ENCODE data around the gene NUMBL.
"Not testable (repeated sequence)": the region's sequence is repeated elsewhere in the genome, so short reads cannot be mapped to it uniquely, and the experiment has no call there.

NUMBL gene

DNA sequence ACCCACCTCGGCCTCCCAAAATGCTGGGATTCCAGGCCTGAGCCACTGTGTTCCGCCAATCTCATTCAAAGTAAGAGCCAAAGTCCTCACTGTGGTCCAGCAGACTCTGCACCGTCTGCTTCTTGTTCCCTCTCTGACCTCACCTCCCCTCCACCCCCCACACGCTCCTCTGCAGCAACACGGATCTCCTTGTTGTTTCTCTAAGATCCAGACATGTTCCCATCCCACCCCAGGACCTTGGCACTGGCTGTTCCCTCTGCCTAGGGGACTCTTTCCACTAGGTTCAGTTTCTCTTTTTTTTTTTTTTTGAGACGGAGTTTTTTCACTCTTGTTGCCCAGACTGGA is 50.8 kb downstream of the NUMBL start:
- Histone ChIP-seq H3K4me1 (ENCODE audit: insufficient read depth, low read length) (peaks cover 2% of the 10 kb centered on the region), H2AFZ (ENCODE audit: low read depth, low read length) (no peak overlapping the region), H3K36me3 (ENCODE audit: insufficient read depth, low read length) (no peaks in the 10 kb centered on the region), H3K9me3 (ENCODE audit: low read length) (no peaks in the 10 kb centered on the region), H3K27me3 (ENCODE audit: insufficient read depth, low read length) (no peaks in the 10 kb centered on the region), H3K4me3 (ENCODE audit: low read length) (no peak overlapping the region)

DNA sequence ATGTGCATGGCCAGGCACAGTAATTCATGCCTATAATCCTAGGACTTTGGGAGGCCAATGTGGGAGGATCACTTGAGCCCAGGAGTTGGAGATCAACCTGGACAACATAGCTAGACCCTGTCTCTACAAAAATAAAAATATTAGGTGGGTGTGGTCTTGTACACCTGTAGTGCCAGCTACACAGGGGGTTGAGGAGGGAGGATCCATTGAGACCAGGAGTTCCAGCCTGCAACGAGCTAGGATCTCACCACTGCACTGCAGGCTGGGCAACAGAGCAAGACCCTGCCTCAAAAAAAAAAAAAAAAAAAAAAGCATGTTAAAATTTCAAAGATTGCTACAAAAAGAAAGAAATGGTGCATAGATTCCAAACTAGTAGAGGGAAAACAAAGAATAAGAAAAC is 52.1 kb downstream of the NUMBL start:
- Histone ChIP-seq H3K27me3 (ENCODE audit: insufficient read depth, low read length) (no peaks in the 10 kb centered on the region), H3K36me3 (ENCODE audit: insufficient read depth, low read length) (no peaks in the 10 kb centered on the region), H3K9me3 (ENCODE audit: low read length) (no peaks in the 10 kb centered on the region), H3K4me1 (ENCODE audit: insufficient read depth, low read length) (peaks cover 2% of the 10 kb centered on the region), H2AFZ (ENCODE audit: low read depth, low read length) (no peak overlapping the region), H3K4me3 (ENCODE audit: low read length) (no peak overlapping the region)

DNA sequence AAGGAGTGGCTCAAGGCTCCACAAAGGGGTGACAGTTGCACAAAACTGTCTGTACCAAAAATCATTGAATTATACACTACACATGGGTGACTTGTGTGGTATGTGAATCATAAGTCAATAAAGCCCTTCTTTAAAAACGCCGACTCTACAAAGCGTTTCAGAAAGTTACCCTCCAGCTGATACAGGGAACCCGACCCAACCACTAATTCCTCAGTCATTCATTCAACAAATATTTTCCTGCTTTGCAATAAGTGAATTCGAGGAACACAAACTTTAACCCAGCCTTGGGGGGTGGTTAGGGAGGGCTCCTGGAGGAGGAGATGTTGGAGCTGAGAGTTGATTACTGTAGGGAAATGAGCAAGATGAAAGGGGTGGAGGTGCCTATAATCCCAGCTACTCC is 57.2 kb downstream of the NUMBL start:
- no peaks in the 10 kb centered on the region for H3K9me3 ChIP-seq (ENCODE audit: low read length)
- no peak overlapping the region for H3K4me3 ChIP-seq (ENCODE audit: low read length)
- no peak overlapping the region for H2AFZ ChIP-seq (ENCODE audit: low read depth, low read length)
- peaks cover 12% of the 10 kb centered on the region for H3K36me3 ChIP-seq (ENCODE audit: insufficient read depth, low read length)
- peaks cover 11% of the 10 kb centered on the region for H3K4me1 ChIP-seq (ENCODE audit: insufficient read depth, low read length)
- H3K27me3 ChIP-seq (ENCODE audit: insufficient read depth, low read length), result no peaks in the 10 kb centered on the region

DNA sequence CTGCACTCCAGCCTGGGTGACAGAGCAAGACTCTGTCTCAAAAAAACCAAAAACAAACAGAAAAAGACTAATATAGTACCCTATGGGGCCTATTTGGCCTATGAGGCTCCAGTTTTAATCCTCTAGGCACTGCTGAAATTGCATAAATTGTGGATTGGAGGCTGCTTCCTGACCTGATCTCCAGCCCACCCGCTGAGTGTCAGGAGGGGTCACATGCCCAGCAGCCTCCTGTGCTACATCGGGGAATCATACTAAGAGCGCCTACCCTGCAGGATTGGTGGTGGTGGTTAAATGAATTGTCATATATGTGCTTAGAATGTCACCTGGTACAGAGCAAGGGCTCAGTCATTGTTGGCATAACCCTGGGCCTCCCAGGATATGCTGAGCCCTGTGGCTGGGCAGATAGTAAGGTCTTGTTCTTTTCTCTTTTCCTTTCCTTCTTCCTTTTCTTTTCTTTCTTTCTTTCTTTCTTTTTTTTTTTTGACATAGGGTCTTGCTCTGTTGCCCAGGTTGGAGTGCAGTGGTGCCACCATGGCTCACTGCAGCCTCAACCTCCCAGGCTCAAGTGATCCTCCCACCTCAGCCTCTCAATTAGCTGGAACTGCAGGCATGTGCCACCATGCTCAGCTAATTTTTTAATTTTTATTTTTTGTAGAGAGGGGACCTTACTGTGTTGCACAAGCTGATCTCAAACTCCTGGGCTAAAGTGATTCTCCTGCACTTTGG is 58.0 kb downstream of the NUMBL start:
- no peak overlapping the region for H3K4me3 ChIP-seq (ENCODE audit: low read length)
- no peak overlapping the region for H2AFZ ChIP-seq (ENCODE audit: low read depth, low read length)
- no peaks in the 10 kb centered on the region for H3K27me3 ChIP-seq (ENCODE audit: insufficient read depth, low read length)
- H3K4me1 ChIP-seq (ENCODE audit: insufficient read depth, low read length), result peaks cover 11% of the 10 kb centered on the region
- peaks cover 17% of the 10 kb centered on the region for H3K36me3 ChIP-seq (ENCODE audit: insufficient read depth, low read length)
- H3K9me3 ChIP-seq (ENCODE audit: low read length), result no peaks in the 10 kb centered on the region

DNA sequence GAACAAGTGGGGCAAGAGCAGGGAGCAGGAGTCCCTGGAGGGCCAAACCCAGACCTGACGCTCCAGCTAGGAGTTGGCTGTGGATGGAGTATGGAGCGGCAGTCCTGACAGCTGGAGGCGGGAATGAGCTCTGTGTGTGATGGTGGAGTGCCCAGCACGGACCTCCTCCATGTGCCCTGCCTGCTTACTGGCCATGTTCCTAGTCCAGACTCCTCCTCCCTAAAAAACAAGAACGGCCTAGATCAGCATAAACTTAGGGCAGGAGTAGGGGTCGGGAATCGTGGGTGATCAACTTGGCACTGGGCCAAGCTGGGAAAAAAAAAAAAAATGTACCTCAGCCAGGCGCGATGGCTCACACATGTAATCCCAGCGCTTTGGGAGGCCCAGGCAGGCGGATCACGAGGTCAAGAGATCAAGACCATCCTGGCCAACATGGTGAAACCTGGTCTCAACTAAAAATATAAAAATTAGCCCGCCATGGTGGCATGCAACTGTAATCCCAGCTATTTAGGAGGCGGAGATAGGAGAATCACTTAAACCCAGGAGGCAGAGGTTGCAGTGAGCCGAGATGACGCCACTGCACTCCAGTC is 59.8 kb downstream of the NUMBL start:
- H3K4me1 ChIP-seq (ENCODE audit: insufficient read depth, low read length), result peaks cover 11% of the 10 kb centered on the region
- H3K36me3 ChIP-seq (ENCODE audit: insufficient read depth, low read length), result peaks cover 26% of the 10 kb centered on the region
- H3K27me3 ChIP-seq (ENCODE audit: insufficient read depth, low read length), result no peaks in the 10 kb centered on the region
- no peak overlapping the region for H3K4me3 ChIP-seq (ENCODE audit: low read length)
- no peak overlapping the region for H2AFZ ChIP-seq (ENCODE audit: low read depth, low read length)
- H3K9me3 ChIP-seq (ENCODE audit: low read length), result no peaks in the 10 kb centered on the region

DNA sequence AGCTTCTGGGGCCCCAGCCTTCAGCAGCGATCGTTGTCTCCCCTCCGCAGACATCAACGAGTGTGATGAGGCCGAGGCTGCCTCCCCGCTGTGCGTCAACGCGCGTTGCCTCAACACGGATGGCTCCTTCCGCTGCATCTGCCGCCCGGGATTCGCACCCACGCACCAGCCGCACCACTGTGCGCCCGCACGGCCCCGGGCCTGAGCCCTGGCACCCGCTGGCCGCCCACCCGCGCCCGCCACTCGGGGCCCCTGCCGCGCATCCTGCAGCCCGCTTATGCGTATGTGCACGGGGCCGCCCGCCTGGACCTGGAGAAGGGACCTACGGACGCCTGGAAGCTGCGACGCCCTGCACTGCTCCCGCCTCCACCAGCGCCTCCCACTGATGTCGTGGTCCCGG is 61.1 kb downstream of the NUMBL start:
- no peaks in the 10 kb centered on the region for H3K9me3 ChIP-seq (ENCODE audit: low read length)
- peaks cover 11% of the 10 kb centered on the region for H3K4me1 ChIP-seq (ENCODE audit: insufficient read depth, low read length)
- no peak overlapping the region for H3K4me3 ChIP-seq (ENCODE audit: low read length)
- no peaks in the 10 kb centered on the region for H3K27me3 ChIP-seq (ENCODE audit: insufficient read depth, low read length)
- peaks cover 34% of the 10 kb centered on the region for H3K36me3 ChIP-seq (ENCODE audit: insufficient read depth, low read length)
- H2AFZ ChIP-seq (ENCODE audit: low read depth, low read length), result no peak overlapping the region

DNA sequence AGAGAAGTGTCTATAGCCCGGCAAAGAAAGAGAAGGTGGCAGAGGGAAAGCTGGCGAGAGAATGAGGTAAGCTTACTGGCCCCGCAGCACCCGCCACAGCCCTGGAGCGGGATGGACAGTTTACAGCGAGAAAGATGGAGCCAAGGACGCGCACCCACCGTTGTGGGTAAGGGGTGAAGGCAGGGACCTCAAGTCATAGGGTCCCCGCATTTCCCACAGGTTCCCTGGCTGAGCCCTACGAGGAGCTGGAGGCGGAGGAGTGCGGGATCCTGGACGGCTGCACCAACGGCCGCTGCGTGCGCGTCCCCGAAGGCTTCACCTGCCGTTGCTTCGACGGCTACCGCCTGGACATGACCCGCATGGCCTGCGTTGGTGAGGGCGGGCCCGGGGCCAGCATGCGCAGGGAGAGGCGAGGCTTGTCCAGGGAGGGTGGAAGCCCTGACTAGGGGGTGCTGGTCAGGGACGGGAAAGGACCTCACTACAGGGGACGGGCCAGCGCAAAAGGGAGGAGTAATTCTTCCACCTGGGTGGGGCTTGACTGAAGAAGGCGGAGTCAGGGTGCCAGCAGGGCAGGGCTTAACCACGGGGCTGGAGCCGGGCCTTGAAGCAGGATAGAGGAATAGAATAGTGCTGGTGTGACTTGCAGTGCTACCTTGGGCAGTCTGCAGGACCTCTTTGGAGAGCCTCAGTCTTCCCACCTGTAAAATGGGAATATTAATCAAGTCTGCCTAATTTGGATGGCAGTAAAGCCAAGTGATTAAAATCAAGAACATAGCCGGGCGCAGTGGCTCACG is 62.8 kb downstream of the NUMBL start:
- Histone ChIP-seq H3K4me1 (ENCODE audit: insufficient read depth, low read length) (peaks cover 9% of the 10 kb centered on the region), H3K4me3 (ENCODE audit: low read length) (no peak overlapping the region), H3K36me3 (ENCODE audit: insufficient read depth, low read length) (peaks cover 48% of the 10 kb centered on the region)

DNA sequence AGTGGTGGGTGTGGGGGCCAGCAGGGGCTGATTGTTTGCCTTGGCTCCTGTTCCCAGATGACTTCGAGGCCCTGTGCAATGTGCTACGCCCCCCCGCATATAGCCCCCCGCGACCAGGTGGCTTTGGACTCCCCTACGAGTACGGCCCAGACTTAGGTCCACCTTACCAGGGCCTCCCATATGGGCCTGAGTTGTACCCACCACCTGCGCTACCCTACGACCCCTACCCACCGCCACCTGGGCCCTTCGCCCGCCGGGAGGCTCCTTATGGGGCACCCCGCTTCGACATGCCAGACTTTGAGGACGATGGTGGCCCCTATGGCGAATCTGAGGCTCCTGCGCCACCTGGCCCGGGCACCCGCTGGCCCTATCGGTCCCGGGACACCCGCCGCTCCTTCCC is 63.5 kb downstream of the NUMBL start:
- Histone ChIP-seq H3K4me1 (ENCODE audit: insufficient read depth, low read length) (peaks cover 3% of the 10 kb centered on the region), H3K4me3 (ENCODE audit: low read length) (no peak overlapping the region), H3K36me3 (ENCODE audit: insufficient read depth, low read length) (peaks cover 56% of the 10 kb centered on the region)

More for the DNA sequence above, 62.8 kb downstream of the NUMBL start:
- no peaks in the 10 kb centered on the region for H3K9me3 ChIP-seq (ENCODE audit: low read length)
- H3K27me3 ChIP-seq (ENCODE audit: insufficient read depth, low read length), result no peaks in the 10 kb centered on the region
- no peak overlapping the region for H2AFZ ChIP-seq (ENCODE audit: low read depth, low read length)

DNA sequence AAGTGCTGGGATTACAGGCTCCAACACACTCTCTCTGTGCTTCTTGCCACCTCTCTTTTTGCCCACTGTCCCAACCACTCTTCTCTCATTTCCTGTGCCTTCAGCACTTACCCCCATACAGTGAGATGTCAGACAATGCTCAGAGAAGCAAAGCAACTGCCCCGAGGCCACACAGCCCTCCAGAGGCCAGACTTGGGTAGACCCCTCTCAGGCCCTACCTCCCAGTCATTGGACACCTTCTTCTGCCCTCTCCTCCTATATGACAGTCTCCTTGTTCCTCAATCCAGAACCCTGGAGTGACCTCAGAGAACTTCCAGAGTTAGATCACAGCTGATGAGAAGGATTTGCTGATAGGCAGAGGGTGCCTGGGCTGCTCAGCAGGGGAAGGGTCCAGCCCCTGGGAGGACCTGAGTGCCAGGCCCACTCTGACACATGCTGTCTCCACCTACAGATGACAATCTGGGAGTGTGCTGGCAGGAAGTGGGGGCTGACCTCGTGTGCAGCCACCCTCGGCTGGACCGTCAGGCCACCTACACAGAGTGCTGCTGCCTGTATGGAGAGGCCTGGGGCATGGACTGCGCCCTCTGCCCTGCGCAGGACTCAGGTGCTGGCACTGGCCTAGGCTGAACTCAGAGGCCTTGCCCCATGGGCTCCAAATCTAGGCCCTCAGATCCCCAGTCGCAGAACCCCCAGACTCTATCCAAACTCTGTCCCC is 64.9 kb downstream of the NUMBL start:
- no peaks in the 10 kb centered on the region for H3K9me3 ChIP-seq (ENCODE audit: low read length)
- H3K4me3 ChIP-seq (ENCODE audit: low read length), result no peak overlapping the region
- peaks cover 63% of the 10 kb centered on the region for H3K36me3 ChIP-seq (ENCODE audit: insufficient read depth, low read length)
- H3K4me1 ChIP-seq (ENCODE audit: insufficient read depth, low read length), result no peaks in the 10 kb centered on the region
- H3K27me3 ChIP-seq (ENCODE audit: insufficient read depth, low read length), result no peaks in the 10 kb centered on the region
- H2AFZ ChIP-seq (ENCODE audit: low read depth, low read length), result no peak overlapping the region

More for the DNA sequence above, 63.5 kb downstream of the NUMBL start:
- no peaks in the 10 kb centered on the region for H3K9me3 ChIP-seq (ENCODE audit: low read length)
- no peak overlapping the region for H2AFZ ChIP-seq (ENCODE audit: low read depth, low read length)
- H3K27me3 ChIP-seq (ENCODE audit: insufficient read depth, low read length), result no peaks in the 10 kb centered on the region

DNA sequence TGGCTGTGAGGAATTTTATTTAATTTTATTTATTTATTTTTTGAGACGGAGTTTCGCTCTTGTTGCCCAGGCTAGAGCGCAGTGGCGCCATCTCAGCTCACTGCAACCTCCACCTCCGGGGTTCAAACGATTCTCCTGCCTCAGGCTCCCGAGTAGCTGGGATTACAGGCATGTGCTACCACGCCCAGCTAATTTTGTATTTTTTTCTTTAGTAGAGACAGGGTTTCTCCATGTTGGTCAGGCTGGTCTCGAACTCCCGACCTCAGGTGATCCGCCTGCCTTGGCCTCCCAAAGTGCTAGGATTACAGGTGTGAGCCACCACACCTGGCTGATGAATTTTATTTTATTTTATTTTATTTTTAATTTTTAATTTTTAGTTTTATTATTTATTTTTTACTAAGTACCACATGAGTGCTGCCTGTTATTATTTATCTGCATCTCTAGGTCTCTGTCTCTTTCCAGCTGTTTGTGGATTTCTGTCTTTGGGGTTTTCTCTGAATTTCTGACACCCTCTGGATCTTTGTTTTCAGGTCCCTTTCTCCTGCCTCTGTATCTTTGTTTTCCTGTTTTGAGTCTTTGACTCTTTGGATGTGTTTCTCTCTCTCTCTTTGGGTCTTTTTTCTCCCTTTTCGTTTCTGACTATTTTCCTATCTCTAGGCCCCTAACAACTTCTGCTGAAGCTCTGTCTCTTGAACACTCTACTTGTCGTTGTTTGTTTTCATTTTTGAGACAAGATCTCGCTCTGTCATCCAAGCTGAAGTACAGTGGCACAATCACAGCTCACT is 65.9 kb downstream of the NUMBL start:
- peaks cover 63% of the 10 kb centered on the region for H3K36me3 ChIP-seq (ENCODE audit: insufficient read depth, low read length)
- H3K4me1 ChIP-seq (ENCODE audit: insufficient read depth, low read length); H3K27me3 ChIP-seq (ENCODE audit: insufficient read depth, low read length); H3K4me3 ChIP-seq (ENCODE audit: low read length); H2AFZ ChIP-seq (ENCODE audit: low read depth, low read length); H3K9me3 ChIP-seq (ENCODE audit: low read length): not testable (repeated sequence)

DNA sequence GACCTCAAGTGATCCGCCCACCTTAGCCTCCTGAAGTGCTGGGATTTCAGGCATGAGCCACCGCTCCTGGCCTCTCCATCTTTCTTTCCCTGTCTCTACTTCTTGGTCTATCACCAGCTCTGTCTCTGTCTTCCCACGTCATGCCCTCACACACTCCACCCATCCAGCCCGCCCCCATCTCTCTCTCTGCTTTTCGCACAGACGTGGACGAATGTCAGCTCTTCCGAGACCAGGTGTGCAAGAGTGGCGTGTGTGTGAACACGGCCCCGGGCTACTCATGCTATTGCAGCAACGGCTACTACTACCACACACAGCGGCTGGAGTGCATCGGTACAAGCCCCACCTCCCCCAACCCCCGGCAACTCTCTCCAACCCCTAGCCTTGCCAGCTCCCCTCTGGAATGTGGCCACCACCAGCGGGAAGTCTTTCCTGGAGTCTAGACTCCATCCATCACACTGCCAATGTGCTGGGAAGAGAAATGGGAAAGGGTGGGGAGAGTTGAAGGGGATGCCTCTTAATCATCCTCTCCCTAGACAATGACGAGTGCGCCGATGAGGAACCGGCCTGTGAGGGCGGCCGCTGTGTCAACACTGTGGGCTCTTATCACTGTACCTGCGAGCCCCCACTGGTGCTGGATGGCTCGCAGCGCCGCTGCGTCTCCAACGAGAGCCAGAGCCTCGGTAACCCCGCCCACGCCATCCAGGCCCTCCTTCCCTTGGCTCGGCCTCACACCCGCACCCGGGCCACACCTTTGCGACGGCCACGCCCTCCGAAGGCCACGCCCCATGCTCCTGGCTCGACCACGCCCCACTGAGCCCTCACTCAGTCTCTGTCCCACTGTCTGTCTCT is 66.8 kb downstream of the NUMBL start:
- Histone ChIP-seq H3K4me3 (ENCODE audit: low read length) (no peak overlapping the region), H2AFZ (ENCODE audit: low read depth, low read length) (no peak overlapping the region), H3K4me1 (ENCODE audit: insufficient read depth, low read length) (no peaks in the 10 kb centered on the region), H3K27me3 (ENCODE audit: insufficient read depth, low read length) (no peaks in the 10 kb centered on the region), H3K36me3 (ENCODE audit: insufficient read depth, low read length) (peaks cover 69% of the 10 kb centered on the region), H3K9me3 (ENCODE audit: low read length) (no peaks in the 10 kb centered on the region)

DNA sequence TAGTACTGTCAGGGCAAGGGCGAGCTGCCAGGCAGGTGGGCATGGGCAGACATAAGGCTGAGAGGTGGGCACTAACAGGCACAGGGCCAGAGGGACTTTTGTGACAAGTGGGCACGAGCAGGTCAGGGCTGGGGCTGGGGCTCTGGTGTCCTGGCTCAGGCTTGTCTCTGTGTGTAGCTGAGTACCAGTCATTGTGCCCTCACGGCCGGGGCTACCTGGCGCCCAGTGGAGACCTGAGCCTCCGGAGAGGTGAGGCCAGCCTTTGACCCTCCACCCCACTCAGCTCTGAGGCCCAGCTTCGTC is 67.7 kb downstream of the NUMBL start:
- Histone ChIP-seq H3K36me3 (ENCODE audit: insufficient read depth, low read length) (peaks cover 67% of the 10 kb centered on the region), H3K4me1 (ENCODE audit: insufficient read depth, low read length) (no peaks in the 10 kb centered on the region), H2AFZ (ENCODE audit: low read depth, low read length) (no peak overlapping the region), H3K27me3 (ENCODE audit: insufficient read depth, low read length) (no peaks in the 10 kb centered on the region), H3K4me3 (ENCODE audit: low read length) (no peak overlapping the region), H3K9me3 (ENCODE audit: low read length) (no peaks in the 10 kb centered on the region)
